Liver (tissue), 9 donors: Measurements from ENCODE around the gene HTT-AS. TPM values are rescaled to one million over a fixed set of nuclear protein-coding genes. Genes with fewer than 3 reads are reported as not detected.

Experiments
- DNase-seq: peaks from one replicate; pipeline ENCODE4 v3.0.0-alpha.2; 2017; ENCODE audit warnings: low spot score
- H3K27ac ChIP-seq, 2 donors: one replicate each; pipeline ENCODE4 v1.7.0; 2013; ENCODE audit warnings: inconsistent platforms in 2 of 2, low read length in 2 of 2, control low read depth in 1 of 2, low read depth in 1 of 2, mild to moderate bottlenecking in 1 of 2
- H3K27me3 ChIP-seq, 4 donors: one replicate each; pipeline versions ENCODE4 v1.6.1 to v1.7.0; 2013; ENCODE audit warnings: low read length in 3 of 4, inconsistent platforms in 1 of 4, mild to moderate bottlenecking in 1 of 4, moderate library complexity in 1 of 4; ENCODE audit not compliant: control insufficient read depth in 4 of 4, insufficient read depth in 4 of 4
- H3K36me3 ChIP-seq, 4 donors: one replicate each; pipeline versions ENCODE4 v1.6.1 to v1.7.0; 2013; ENCODE audit warnings: low read length in 3 of 4, mild to moderate bottlenecking in 3 of 4, low read depth in 1 of 4, moderate library complexity in 1 of 4; ENCODE audit not compliant: control insufficient read depth in 4 of 4, insufficient read depth in 3 of 4
- H3K4me1 ChIP-seq, 4 donors: one replicate each; pipeline versions ENCODE4 v1.6.1 to v1.7.0; 2013; ENCODE audit warnings: low read length in 3 of 4, mild to moderate bottlenecking in 3 of 4, moderate library complexity in 1 of 4; ENCODE audit not compliant: control insufficient read depth in 4 of 4, insufficient read depth in 4 of 4
- H3K4me3 ChIP-seq, 3 donors: one replicate each; pipeline versions ENCODE4 v1.6.1 to v1.7.0; 2013; ENCODE audit warnings: low read length in 3 of 3, control low read depth in 1 of 3, low read depth in 1 of 3, mild to moderate bottlenecking in 1 of 3
- H3K9ac ChIP-seq, 2 donors: one replicate each; pipeline ENCODE4 v1.7.0; 2013; ENCODE audit warnings: low read length in 2 of 2, mild to moderate bottlenecking in 2 of 2, moderate library complexity in 2 of 2, control low read depth in 1 of 2, low read depth in 1 of 2
- H3K9me3 ChIP-seq, 4 donors: one replicate each; pipeline versions ENCODE4 v1.6.1 to v1.7.0; 2013; ENCODE audit warnings: low read length in 3 of 4; ENCODE audit not compliant: control insufficient read depth in 4 of 4
- ATF3 ChIP-seq: IDR thresholded peaks from 2 replicates; pipeline ENCODE4 v1.6.1; 2016; ENCODE audit warnings: antibody characterized with exemption
- CTCF ChIP-seq: fragments of 150-350 bp; IDR thresholded peaks from 2 replicates; pipeline ENCODE4 v1.5.1; 2017; ENCODE audit warnings: improper control_type of control experiment, low read depth, low read length; ENCODE audit not compliant: missing input control
- FOXA1 ChIP-seq: IDR thresholded peaks from 2 replicates; pipeline ENCODE4 v1.6.1; 2016; ENCODE audit warnings: antibody characterized with exemption
- FOXA2 ChIP-seq: IDR thresholded peaks from 2 replicates; pipeline ENCODE4 v1.6.1; 2016; ENCODE audit warnings: antibody characterized with exemption
- GABPA ChIP-seq, 2 donors: IDR thresholded peaks in 1 of 2; conservative IDR thresholded peaks in 1 of 2; 2 replicates each; pipeline ENCODE4 v1.6.1; 2016; ENCODE audit warnings: antibody characterized with exemption in 2 of 2, mild to moderate bottlenecking in 1 of 2, moderate library complexity in 1 of 2
- HNF4A ChIP-seq, 2 donors: conservative IDR thresholded peaks; 2 replicates each; pipeline ENCODE4 v1.6.1; 2016; ENCODE audit warnings: antibody characterized with exemption in 2 of 2, mild to moderate bottlenecking in 2 of 2
- HNF4G ChIP-seq: IDR thresholded peaks from 2 replicates; pipeline ENCODE4 v1.6.1; 2016; ENCODE audit warnings: antibody characterized with exemption
- JUND ChIP-seq, 2 donors: IDR thresholded peaks; 2 replicates each; pipeline ENCODE4 v1.6.1; 2016; ENCODE audit warnings: antibody characterized with exemption in 2 of 2
- MAX ChIP-seq: IDR thresholded peaks from 2 replicates; pipeline ENCODE4 v1.6.1; 2016; ENCODE audit warnings: antibody characterized with exemption
- NR2F2 ChIP-seq: IDR thresholded peaks from 2 replicates; pipeline ENCODE4 v1.6.1; 2016; ENCODE audit warnings: antibody characterized with exemption
- RAD21 ChIP-seq, 2 donors: IDR thresholded peaks; 2 replicates each; pipeline ENCODE4 v1.6.1; 2016; ENCODE audit warnings: antibody characterized with exemption in 2 of 2, mild to moderate bottlenecking in 2 of 2
- REST ChIP-seq: IDR thresholded peaks from 2 replicates; pipeline ENCODE4 v1.6.1; 2016; ENCODE audit warnings: antibody characterized with exemption, mild to moderate bottlenecking
- RXRA ChIP-seq, 2 donors: IDR thresholded peaks; 2 replicates each; pipeline ENCODE4 v1.6.1; 2017 to 2018; ENCODE audit warnings: antibody characterized with exemption in 2 of 2, mild to moderate bottlenecking in 1 of 2
- SP1 ChIP-seq: IDR thresholded peaks from 2 replicates; pipeline ENCODE4 v1.6.1; 2018; ENCODE audit warnings: antibody characterized with exemption, mild to moderate bottlenecking
- TAF1 ChIP-seq: conservative IDR thresholded peaks from 2 replicates; pipeline ENCODE4 v1.6.1; 2016; ENCODE audit warnings: antibody characterized with exemption, mild to moderate bottlenecking
- YY1 ChIP-seq: IDR thresholded peaks from 2 replicates; pipeline ENCODE4 v1.6.1; 2016; ENCODE audit warnings: antibody characterized with exemption, mild to moderate bottlenecking
- ZBTB33 ChIP-seq: IDR thresholded peaks from 2 replicates; pipeline ENCODE4 v1.6.1; 2016; ENCODE audit warnings: antibody characterized with exemption
- WGBS: extraction: QIAGEN DNeasy Blood & Tissue Kit; methylation state at CpG from one replicate; pipeline ENCODE4 v1.1.7; 2013; 5-methylcytosine and 5-hydroxymethylcytosine counted together
- polyA plus RNA-seq, 2 donors: library from polyadenylated mRNA; stranded (reverse) in 1 of 2; unstranded in 1 of 2; fragments of 200-250 nt in 1 of 2; fragments of >200 nt in 1 of 2; fragmentation: Nextera tagmentation in 1 of 2; extraction: Ambion mirVana in 1 of 2; gene quantifications; one replicate each; pipeline versions ENCODE4 v1.2.1 to v1.2.3, GENCODE V29; 2013 to 2015
- total RNA-seq, 2 donors: library from RNA; depleted of rRNA; stranded (reverse); fragments of >200 nt; gene quantifications; one replicate each; pipeline ENCODE4 v1.2.3, GENCODE V29; 2014
- donor health status: healthy.
- donor health status: healthy.
- donor health status: healthy.
- donor health status: healthy.
- donor health status: healthy.

Gene HTT-AS
- total and polyA plus RNA-seq, 4 donors: not detected

GRCh38 chr4:3114377-3114776, 40.0 kb upstream of the HTT-AS start (continued):
- TF ChIP-seq FOXA2 (no peak), HNF4G (no peak), GABPA (IDR thresholded peaks at IDR 0.05 in 1 of 2, conservative IDR thresholded peaks at IDR 0.05 in 1 of 2) (no peak), MAX (no peak), RXRA (IDR thresholded peaks at IDR 0.05) (no peak), YY1 (no peak), RAD21 (IDR thresholded peaks at IDR 0.05) (no peak), TAF1 (no peak), FOXA1 (no peak)

GRCh38 chr4:3112609-3113469, 38.5 kb upstream of the HTT-AS start:
- H3K36me3 ChIP-seq: peaks cover 8 to 59% (median 38%) of the 10 kb centered on the region in 4 donors
- TF ChIP-seq ATF3 (no peak), HNF4A (conservative IDR thresholded peaks at IDR 0.05) (no peak), YY1 (no peak), ZBTB33 (no peak), JUND (IDR thresholded peaks at IDR 0.05) (no peak), GABPA (IDR thresholded peaks at IDR 0.05 in 1 of 2, conservative IDR thresholded peaks at IDR 0.05 in 1 of 2) (no peak), CTCF (no peak), MAX (no peak), NR2F2 (no peak), FOXA2 (no peak), RXRA (IDR thresholded peaks at IDR 0.05) (no peak), SP1 (no peak), FOXA1 (no peak), HNF4G (no peak), REST (no peak)

More at GRCh38 chr4:3112609-3113469, 38.5 kb upstream of the HTT-AS start:
- Histone ChIP-seq H3K27me3 (no peaks in the 10 kb centered on the region), H3K27ac (peak overlapping the region in 1 of 2 donors; percentile 4), H3K9me3 (no peaks in the 10 kb centered on the region), H3K9ac (no peak overlapping the region), H3K4me3 (no peak overlapping the region), H3K4me1 (peaks cover 0 to 2% (median 0%) of the 10 kb centered on the region in 4 donors)
- 90% methylated on average over 5 of the region's 5 CpGs for WGBS
- no peak for DNase-seq
